Calu3 (cell line): Measurements from ENCODE around the gene RNF151. TPM values are rescaled to one million over a fixed set of nuclear protein-coding genes. Genes with fewer than 3 reads are reported as not detected.

ENCODE experiments used
- BruUV-seq: library from RNA; stranded (reverse); fragments of 400-500 nt; replicated peaks from 2 replicates; lab custom pipeline; 2021; lab: Mats Ljungman, UMichigan
- CTCF ChIA-PET: fragments of 300-600 bp; sonication (Branson Sonifier 250); formaldehyde crosslinking; loops from one replicate; lab custom pipeline; 2022; ENCODE audit warnings: antibody characterized with exemption; lab: Charles Lee
- DNase-seq: peaks from one replicate; pipeline ENCODE4 v3.0.0; 2022
- H3K27ac Mint-ChIP-seq: one replicate; pipeline ENCODE4 v1.8.0; 2022; ENCODE audit warnings: mixed read lengths; ENCODE audit not compliant: unreplicated experiment
- H3K27me3 Mint-ChIP-seq: one replicate; pipeline ENCODE4 v1.8.0; 2022; ENCODE audit warnings: mixed read lengths; ENCODE audit not compliant: unreplicated experiment
- H3K36me3 Mint-ChIP-seq: one replicate; pipeline ENCODE4 v1.8.0; 2022; ENCODE audit warnings: mild to moderate bottlenecking, moderate library complexity, mixed read lengths; ENCODE audit not compliant: insufficient read depth, unreplicated experiment
- H3K4me1 Mint-ChIP-seq: one replicate; pipeline ENCODE4 v1.8.0; 2022; ENCODE audit warnings: mild to moderate bottlenecking, low read depth, mixed read lengths; ENCODE audit not compliant: unreplicated experiment
- H3K4me3 Mint-ChIP-seq: one replicate; pipeline ENCODE4 v1.8.0; 2022; ENCODE audit warnings: mild to moderate bottlenecking, low read depth, moderate library complexity, mixed read lengths; ENCODE audit not compliant: unreplicated experiment
- H3K9me3 Mint-ChIP-seq: one replicate; pipeline ENCODE4 v1.8.0; 2022; ENCODE audit warnings: low read depth, mixed read lengths; ENCODE audit not compliant: unreplicated experiment
- intact Hi-C: fragments of 100-400 bp; cut with micrococcal nuclease; formaldehyde crosslinking; loops from one replicate; pipeline ENCODE4 v1.10.0; 2022; ENCODE audit not compliant: unreplicated experiment
- total RNA-seq: library from RNA; stranded (reverse); gene quantifications from 2 replicates; pipeline ENCODE4 v1.2.3, GENCODE V29; 2022
- TF ChIP-seq, protein P1 (sequence below): fragments of 200-600 bp; IDR thresholded peaks from one replicate; pipeline ENCODE4 v1.8.0; 2022; ENCODE audit warnings: antibody characterized with exemption; ENCODE audit not compliant: unreplicated experiment

The RNF151 gene
- total RNA-seq, 1 experiment from 2014 or later: not detected

GRCh38 chr16:2007081-2007836 lies 40.6 kb downstream of the RNF151 start:
- intact Hi-C loops: no loop called here
- TF ChIP-seq, protein P1, sequence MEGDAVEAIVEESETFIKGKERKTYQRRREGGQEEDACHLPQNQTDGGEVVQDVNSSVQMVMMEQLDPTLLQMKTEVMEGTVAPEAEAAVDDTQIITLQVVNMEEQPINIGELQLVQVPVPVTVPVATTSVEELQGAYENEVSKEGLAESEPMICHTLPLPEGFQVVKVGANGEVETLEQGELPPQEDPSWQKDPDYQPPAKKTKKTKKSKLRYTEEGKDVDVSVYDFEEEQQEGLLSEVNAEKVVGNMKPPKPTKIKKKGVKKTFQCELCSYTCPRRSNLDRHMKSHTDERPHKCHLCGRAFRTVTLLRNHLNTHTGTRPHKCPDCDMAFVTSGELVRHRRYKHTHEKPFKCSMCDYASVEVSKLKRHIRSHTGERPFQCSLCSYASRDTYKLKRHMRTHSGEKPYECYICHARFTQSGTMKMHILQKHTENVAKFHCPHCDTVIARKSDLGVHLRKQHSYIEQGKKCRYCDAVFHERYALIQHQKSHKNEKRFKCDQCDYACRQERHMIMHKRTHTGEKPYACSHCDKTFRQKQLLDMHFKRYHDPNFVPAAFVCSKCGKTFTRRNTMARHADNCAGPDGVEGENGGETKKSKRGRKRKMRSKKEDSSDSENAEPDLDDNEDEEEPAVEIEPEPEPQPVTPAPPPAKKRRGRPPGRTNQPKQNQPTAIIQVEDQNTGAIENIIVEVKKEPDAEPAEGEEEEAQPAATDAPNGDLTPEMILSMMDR: no peak
- Mint-ChIP-seq H3K36me3 (peaks cover 45% of the 10 kb centered on the region), H3K4me3 (peak overlapping the region; percentile 89), H3K9me3 (no peaks in the 10 kb centered on the region), H3K4me1 (peaks cover 38% of the 10 kb centered on the region), H3K27me3 (no peaks in the 10 kb centered on the region), H3K27ac (peak overlapping the region; percentile 40)
- no TSS peak for BruUV-seq
- no peak for DNase-seq
- CTCF ChIA-PET: interaction anchor here (1.1 to 1.6 kb wide), 3 partner anchors 26 to 133 kb away, joined by 3 to 6 read pairs (median 3); partner anchors contain the start of gene RPS2

DNA sequence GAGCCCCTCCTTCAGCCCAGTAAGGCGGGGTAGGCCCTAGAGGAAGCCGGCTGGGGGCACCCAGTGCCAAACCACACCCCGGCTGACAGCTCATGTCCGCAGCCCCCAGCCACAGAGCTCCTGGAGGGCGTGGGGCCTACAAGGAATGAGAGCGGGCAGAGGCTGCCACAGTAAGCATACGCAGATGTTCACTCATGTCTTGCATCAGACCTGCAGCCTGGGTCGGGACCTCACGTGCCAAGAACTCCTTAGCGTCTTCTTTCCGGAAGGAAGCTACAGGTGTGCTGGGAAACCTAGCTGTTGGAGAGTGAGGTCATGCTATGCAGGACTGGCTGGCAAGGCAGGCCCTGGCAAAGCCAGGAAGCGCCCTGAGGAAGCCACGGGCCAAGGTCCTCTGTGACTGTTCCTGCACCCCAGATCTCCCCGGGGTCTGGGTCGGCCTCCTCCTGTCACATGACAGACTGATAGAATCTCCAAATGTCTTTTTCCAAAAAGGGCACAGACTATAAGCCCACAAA lies 41.4 kb downstream of the RNF151 start:
- TF ChIP-seq, protein P1: no peak
- Mint-ChIP-seq H3K4me1 (peaks cover 38% of the 10 kb centered on the region), H3K4me3 (peak overlapping the region; percentile 89), H3K27me3 (no peaks in the 10 kb centered on the region), H3K9me3 (no peaks in the 10 kb centered on the region), H3K36me3 (peaks cover 44% of the 10 kb centered on the region), H3K27ac (peak overlapping the region; percentile 40)
- TSS peak; percentile 78 for BruUV-seq
- CTCF ChIA-PET: interaction anchor here (0.7 to 1.6 kb wide), 6 partner anchors 13 to 140 kb away, joined by 3 to 6 read pairs (median 4); partner anchors contain the start of genes RAB26 and RPS2
- intact Hi-C loops: no loop called here
- peak; percentile 66 for DNase-seq

- no TSS peak for BruUV-seq
- DNase-seq: no peak
- Mint-ChIP-seq H3K36me3 (peaks cover 44% of the 10 kb centered on the region), H3K9me3 (no peaks in the 10 kb centered on the region), H3K4me1 (peaks cover 38% of the 10 kb centered on the region), H3K27ac (peak overlapping the region; percentile 40), H3K27me3 (no peaks in the 10 kb centered on the region), H3K4me3 (peak overlapping the region; percentile 89)
- TF ChIP-seq, protein P1: no peak
- intact Hi-C loops: no loop called here
- CTCF ChIA-PET: interaction anchor here (0.7 to 1.6 kb wide), 6 partner anchors 12 to 139 kb away, joined by 3 to 6 read pairs (median 4); partner anchors contain the start of genes RAB26 and RPS2
Measured at GRCh38 chr16:2008631-2009163, 42.0 kb downstream of the RNF151 start.

GRCh38 chr16:2009164-2009711 lies 42.6 kb downstream of the RNF151 start:
- Mint-ChIP-seq H3K9me3 (no peaks in the 10 kb centered on the region), H3K4me3 (peak overlapping the region; percentile 89), H3K27ac (peak overlapping the region; percentile 40), H3K4me1 (peaks cover 38% of the 10 kb centered on the region), H3K27me3 (no peaks in the 10 kb centered on the region), H3K36me3 (peaks cover 44% of the 10 kb centered on the region)
- CTCF ChIA-PET: interaction anchor here (1.2 to 1.6 kb wide), 3 partner anchors 13 to 139 kb away, joined by 3 to 4 read pairs (median 4); partner anchors contain the start of genes RAB26 and RPS2
- intact Hi-C loops: no loop called here
- BruUV-seq: no TSS peak
- TF ChIP-seq, protein P1: no peak
- DNase-seq: peak; percentile 37
